Body of pancreas (tissue), 4 donors: ENCODE data around the gene IL21R. TPM values are rescaled to one million over a fixed set of nuclear protein-coding genes. Genes with fewer than 3 reads are reported as not detected.

ENCODE experiments used
- ATAC-seq: fragments of 150-250 bp; one replicate; pipeline ENCODE4 v1.9.1; 2016
- DNase-seq, 4 donors: peaks; one replicate each; pipeline ENCODE4 v3.0.0-alpha.2; 2019
- H3K27ac ChIP-seq, 4 donors: fragments of 200-600 bp; sonication (generic); 1 replicate in 3 of 4; 2 replicates in 1 of 4; pipeline versions ENCODE4 v1.5.1 to v1.6.1; 2016 to 2019; ENCODE audit warnings: mild to moderate bottlenecking in 1 of 4, mixed read lengths in 1 of 4, moderate library complexity in 1 of 4
- H3K27me3 ChIP-seq, 2 donors: fragments of 200-600 bp; sonication (generic); one replicate each; pipeline ENCODE4 v1.6.0; 2016; ENCODE audit warnings: mild to moderate bottlenecking in 1 of 2
- H3K36me3 ChIP-seq, 2 donors: fragments of 200-600 bp; sonication (generic); replicated peaks in 1 of 2; 2 replicates each; pipeline ENCODE4 v1.5.1; 2016; ENCODE audit warnings: low read depth in 2 of 2; ENCODE audit not compliant: insufficient read depth in 1 of 2
- H3K4me1 ChIP-seq: fragments of 200-600 bp; sonication (generic); one replicate; pipeline ENCODE4 v1.6.0; 2016
- H3K4me3 ChIP-seq, 2 donors: fragments of 200-600 bp; sonication (generic); 1 replicate in 1 of 2; 2 replicates in 1 of 2; pipeline ENCODE4 v1.5.1; 2016 to 2019
- H3K9me3 ChIP-seq, 3 donors: fragments of 200-600 bp; sonication (generic); 1 replicate in 2 of 3; 2 replicates in 1 of 3; pipeline ENCODE4 v1.5.1; 2016
- CTCF ChIP-seq, 7 experiments: fragments of 450-650 bp in 4 of 7; fragments of 200-600 bp in 3 of 7; sonication (generic) in 3 of 7; IDR thresholded peaks; one replicate each; pipeline ENCODE4 v1.5.1; 2016 to 2019; ENCODE audit warnings: antibody characterized with exemption in 7 of 7
- POLR2A ChIP-seq, 3 donors: fragments of 450-650 bp; IDR thresholded peaks; one replicate each; pipeline ENCODE4 v1.6.1; 2016; ENCODE audit warnings: antibody characterized with exemption in 3 of 3, mild to moderate bottlenecking in 2 of 3
- WGBS, 2 donors: methylation state at CpG; one replicate each; pipeline ENCODE4 v1.1.5; 2017; 5-methylcytosine and 5-hydroxymethylcytosine counted together
- intact Hi-C: fragments of 100-400 bp; cut with DNase I; formaldehyde crosslinking; loops from one replicate; pipeline ENCODE4 v1.15.1; 2023
- total RNA-seq, 2 donors: library from RNA; depleted of rRNA; stranded (reverse); fragments of >200 nt; gene quantifications; one replicate each; pipeline ENCODE4 v1.1.0, GENCODE V29; 2016

The IL21R gene
- under 1 TPM in 1 of 2 donors, not detected in 1; 0.26 TPM for total RNA-seq

GRCh38 chr16:27401768-27402568, at the start of gene IL21R:
Gene IL21R (plus strand): TSS chr16:27402174. CDS start chr16:27430072, 27,898 bp downstream.
- Histone ChIP-seq H3K4me1 (no peaks in the 10 kb centered on the region), H3K27me3 (no peaks in the 10 kb centered on the region), H3K36me3 (no peaks in the 10 kb centered on the region), H3K4me3 (no peak within 1 kb of the TSS), H3K9me3 (no peaks in the 10 kb centered on the region), H3K27ac (no peak within 1 kb of the TSS)
- ATAC-seq = peak; percentile 30
- DNase-seq = peak; percentile 21 to 52 (median 30)
- WGBS, 2 donors = 16% methylated on average over 21 of the region's 23 CpGs; no CpG with 5 or more reads in 1 of the 2 donors
- intact Hi-C loops = no loop called here
- peak in 2 of 3 donors; percentile 13 to 15 for TF ChIP-seq POLR2A (IDR thresholded peaks at IDR 0.05)
- TF ChIP-seq CTCF (IDR thresholded peaks at IDR 0.05) = no peak

GRCh38 chr16:27353853-27354252, 48.1 kb upstream of the IL21R start:
- no peak for ATAC-seq
- Histone ChIP-seq H3K27ac (no peak overlapping the region), H3K4me3 (no peak overlapping the region), H3K36me3 (peaks cover 4 to 24% of the 10 kb centered on the region in 2 donors), H3K9me3 (no peaks in the 10 kb centered on the region), H3K27me3 (no peaks in the 10 kb centered on the region), H3K4me1 (no peaks in the 10 kb centered on the region)
- TF ChIP-seq POLR2A (IDR thresholded peaks at IDR 0.05) (no peak), CTCF (IDR thresholded peaks at IDR 0.05) (no peak)
- intact Hi-C loops = no loop called here
- DNase-seq = no peak
- WGBS, 2 donors = 95 to 96% methylated on average over 4 of the region's 4 CpGs

GRCh38 chr16:27355610-27356009, 46.4 kb upstream of the IL21R start:
- Histone ChIP-seq H3K9me3 (peaks cover 0 to 4% (median 0%) of the 10 kb centered on the region in 3 donors), H3K4me1 (no peaks in the 10 kb centered on the region), H3K36me3 (peaks cover 4 to 24% of the 10 kb centered on the region in 2 donors), H3K27me3 (no peaks in the 10 kb centered on the region), H3K4me3 (no peak overlapping the region), H3K27ac (no peak overlapping the region)
- DNase-seq (peak; percentile 23 to 43 (median 34)), ATAC-seq (peak; percentile 38)
- TF ChIP-seq POLR2A (IDR thresholded peaks at IDR 0.05) (no peak), CTCF (IDR thresholded peaks at IDR 0.05) (peak in 2 of 7 experiments; percentile 7 to 33)
- intact Hi-C loops = no loop called here
- WGBS, 2 donors = 84 to 85% methylated on average over 11 to 12 of the region's 12 CpGs

- DNase-seq = no peak
- no peak for ATAC-seq
- Histone ChIP-seq H3K4me3 (no peak overlapping the region), H3K27ac (no peak overlapping the region), H3K9me3 (peaks cover 0 to 4% (median 0%) of the 10 kb centered on the region in 3 donors), H3K36me3 (peaks cover 4 to 20% of the 10 kb centered on the region in 2 donors), H3K27me3 (no peaks in the 10 kb centered on the region), H3K4me1 (no peaks in the 10 kb centered on the region)
- TF ChIP-seq POLR2A (IDR thresholded peaks at IDR 0.05) (no peak), CTCF (IDR thresholded peaks at IDR 0.05) (no peak)
- intact Hi-C loops = no loop called here
- 85 to 87% methylated on average over 4 of the region's 4 CpGs for WGBS, 2 donors
These were observed 45.2 kb upstream of the IL21R start for GRCh38 chr16:27356794-27357193.
